NCI-H2196 treated with DMSO at 0.1 percent for 48 hours (cell line): ENCODE measurements around the gene SREBF2.
A peak's percentile ranks its signal among the peaks of the same experiment; 100 is the strongest.

Source experiments
- DNase-seq: peaks from one replicate; lab custom pipeline; 2025; ENCODE audit not compliant: unreplicated experiment; lab: John Stamatoyannopoulos, UW

The SREBF2 gene

GRCh38 chr22:41907436-41908401 is 74.8 kb downstream of the SREBF2 start:
- DNase-seq, result no peak

GRCh38 chr22:41908411-41909309 is 75.8 kb downstream of the SREBF2 start:
- DNase-seq, result no peak

GRCh38 chr22:41909310-41910049 is 76.6 kb downstream of the SREBF2 start:
- DNase-seq, result no peak

GRCh38 chr22:41910050-41911000 is 77.4 kb downstream of the SREBF2 start:
- DNase-seq, result no peak

- DNase-seq, result no peak
These were observed 78.2 kb downstream of the SREBF2 start for GRCh38 chr22:41911001-41911611.

GRCh38 chr22:41912338-41913039 is 79.6 kb downstream of the SREBF2 start:
- DNase-seq, result no peak

- no peak for DNase-seq
These were observed 80.3 kb downstream of the SREBF2 start for GRCh38 chr22:41913040-41913719.

- no peak for DNase-seq
These were observed 81.1 kb downstream of the SREBF2 start for GRCh38 chr22:41913842-41914534.

- DNase-seq, result no peak
These were observed 81.7 kb downstream of the SREBF2 start for GRCh38 chr22:41914611-41915034.

- no peak for DNase-seq
These were observed 82.3 kb downstream of the SREBF2 start, which contains the start of gene SHISA8 for GRCh38 chr22:41915035-41915785. TSS of gene SHISA8 (minus strand) at chr22:41915074. CDS start at chr22:41914667, 407 bp downstream.

GRCh38 chr22:41915786-41916493 is 83.0 kb downstream of the SREBF2 start:
- no peak for DNase-seq

- DNase-seq, result no peak
These were observed 83.9 kb downstream of the SREBF2 start for GRCh38 chr22:41916745-41917358.

GRCh38 chr22:41917375-41917902 is 84.5 kb downstream of the SREBF2 start:
- peak; percentile 80 for DNase-seq

- DNase-seq, result peak; percentile 44
These were observed 85.2 kb downstream of the SREBF2 start for GRCh38 chr22:41917903-41918791.
